MCF 10A (cell line): ENCODE results near the gene UMODL1. TPM values are rescaled to one million over a fixed set of nuclear protein-coding genes. Genes with fewer than 3 reads are reported as not detected.

Source experiments
- BruUV-seq: library from RNA; stranded (reverse); fragments of 400-500 nt; replicated peaks from 2 replicates; lab custom pipeline; 2021; lab: Mats Ljungman, UMichigan
- CTCF ChIA-PET: fragments of 300-600 bp; sonication (Branson Sonifier 250); formaldehyde crosslinking; extraction: SDS; loops from one replicate; lab custom pipeline; 2021; ENCODE audit warnings: antibody characterized with exemption, inconsistent platforms; lab: Yijun Ruan, JAX
- POLR2A ChIA-PET: fragments of 300-600, 350-650 bp; sonication (Branson Sonifier 250); formaldehyde crosslinking; extraction: SDS; loops from one replicate; lab custom pipeline; 2020; ENCODE audit warnings: antibody characterized with exemption, inconsistent platforms; lab: Yijun Ruan, JAX
- DNase-seq: peaks from one replicate; pipeline ENCODE4 v3.0.0-alpha.2; 2018; ENCODE audit not compliant: unreplicated experiment
- H3K27ac Mint-ChIP-seq: one replicate; pipeline ENCODE4 v1.8.0; 2022; ENCODE audit warnings: mild to moderate bottlenecking, low read depth, mixed read lengths; ENCODE audit not compliant: unreplicated experiment
- H3K27me3 Mint-ChIP-seq: one replicate; pipeline ENCODE4 v1.8.0; 2022; ENCODE audit warnings: mixed read lengths; ENCODE audit not compliant: insufficient read depth, unreplicated experiment
- H3K36me3 Mint-ChIP-seq: one replicate; pipeline ENCODE4 v1.8.0; 2022; ENCODE audit warnings: mild to moderate bottlenecking, moderate library complexity, mixed read lengths; ENCODE audit not compliant: insufficient read depth, unreplicated experiment
- H3K4me1 Mint-ChIP-seq: one replicate; pipeline ENCODE4 v1.8.0; 2022; ENCODE audit warnings: mixed read lengths; ENCODE audit not compliant: insufficient read depth, unreplicated experiment
- H3K4me3 Mint-ChIP-seq: one replicate; pipeline ENCODE4 v1.8.0; 2022; ENCODE audit warnings: mild to moderate bottlenecking, moderate library complexity, mixed read lengths; ENCODE audit not compliant: unreplicated experiment
- H3K9me3 Mint-ChIP-seq: one replicate; pipeline ENCODE4 v1.8.0; 2022; ENCODE audit warnings: mixed read lengths; ENCODE audit not compliant: unreplicated experiment
- CTCF ChIP-seq: fragments of 200-600 bp; IDR thresholded peaks from one replicate; pipeline ENCODE4 v1.8.0; 2022; ENCODE audit warnings: antibody characterized with exemption, mild to moderate bottlenecking; ENCODE audit not compliant: unreplicated experiment
- intact Hi-C: fragments of 100-400 bp; cut with micrococcal nuclease; formaldehyde crosslinking; loops from 2 replicates; pipeline ENCODE4 v1.14.1; 2022
- total RNA-seq: library from RNA; stranded (reverse); gene quantifications from 2 replicates; pipeline ENCODE4 v1.2.3, GENCODE V29; 2022

UMODL1 gene
- total RNA-seq, 1 experiment from 2014 or later, result not detected

- POLR2A ChIA-PET, result interaction anchor here (0.6 kb wide), 1 partner anchor 25 kb away, joined by 4 read pairs; no protein-coding TSS in a partner anchor
- no TSS peak for BruUV-seq
Measured at GRCh38 chr21:42079008-42079938, 8.2 kb downstream of the UMODL1 start.

GRCh38 chr21:42079939-42080787 is 9.0 kb downstream of the UMODL1 start:
- TF ChIP-seq CTCF, result no peak
- intact Hi-C loops, result no loop called here
- Mint-ChIP-seq H3K4me1 (no peaks in the 10 kb centered on the region), H3K36me3 (no peaks in the 10 kb centered on the region), H3K27ac (no peak overlapping the region), H3K4me3 (no peak overlapping the region), H3K9me3 (no peaks in the 10 kb centered on the region), H3K27me3 (peaks cover 24% of the 10 kb centered on the region)
- ChIA-PET POLR2A (interaction anchor here (0.6 kb wide), 1 partner anchor 26 kb away, joined by 4 read pairs; no protein-coding TSS in a partner anchor), CTCF (interaction anchor here (1.0 to 2.5 kb wide), 2 partner anchors 27 to 36 kb away, joined by 3 to 11 read pairs; no protein-coding TSS in a partner anchor)
- no peak for DNase-seq
- BruUV-seq, result no TSS peak

More at GRCh38 chr21:42079008-42079938, 8.2 kb downstream of the UMODL1 start:
- intact Hi-C loops, result no loop called here
- CTCF ChIA-PET, result interaction anchor here (0.6 to 2.5 kb wide), 3 partner anchors 28 to 38 kb away, joined by 3 to 11 read pairs (median 3); no protein-coding TSS in a partner anchor
- H3K9me3 Mint-ChIP-seq, result no peaks in the 10 kb centered on the region
- no peak overlapping the region for H3K4me3 Mint-ChIP-seq
- TF ChIP-seq CTCF, result no peak
- DNase-seq, result peak; percentile 42
- H3K36me3 Mint-ChIP-seq, result no peaks in the 10 kb centered on the region
- no peak overlapping the region for H3K27ac Mint-ChIP-seq
- no peaks in the 10 kb centered on the region for H3K4me1 Mint-ChIP-seq
- H3K27me3 Mint-ChIP-seq, result peaks cover 24% of the 10 kb centered on the region

GRCh38 chr21:42080788-42081083 is 9.6 kb downstream of the UMODL1 start:
- no peak overlapping the region for H3K27ac Mint-ChIP-seq
- H3K27me3 Mint-ChIP-seq, result peaks cover 24% of the 10 kb centered on the region
- no TSS peak for BruUV-seq
- peak; percentile 46 for DNase-seq
- H3K9me3 Mint-ChIP-seq, result no peaks in the 10 kb centered on the region
- no peaks in the 10 kb centered on the region for H3K4me1 Mint-ChIP-seq
- H3K36me3 Mint-ChIP-seq, result no peaks in the 10 kb centered on the region
- intact Hi-C loops, result no loop called here
- ChIA-PET POLR2A (no interaction called here), CTCF (interaction anchor here (1.0 to 2.5 kb wide), 3 partner anchors 27 to 37 kb away, joined by 3 to 11 read pairs (median 3); no protein-coding TSS in a partner anchor)
- H3K4me3 Mint-ChIP-seq, result no peak overlapping the region
- TF ChIP-seq CTCF, result no peak
